Left lung (tissue), 10 donors: ENCODE measurements around the gene PSPN. TPM values are rescaled to one million over a fixed set of nuclear protein-coding genes. Genes with fewer than 3 reads are reported as not detected.
"Not testable (repeated sequence)": the region's sequence is repeated elsewhere in the genome, so short reads cannot be mapped to it uniquely, and the experiment has no call there.

Source experiments
- ATAC-seq: fragments of 200-7000 bp; cut with Tn5 transposase; one replicate; pipeline ENCODE4 v1.9.1; 2020; ENCODE audit warnings: moderate library complexity
- DNase-seq, 4 donors: peaks; one replicate each; pipeline ENCODE4 v3.0.0-alpha.2; 2013 to 2020
- H3K27ac ChIP-seq, 2 donors: fragments of 200-600 bp; sonication (generic) in 1 of 2; one replicate each; pipeline versions ENCODE4 v1.5.0 to v1.8.0; 2020 to 2021
- H3K27me3 ChIP-seq, 2 donors: fragments of 200-600 bp; sonication (generic) in 1 of 2; one replicate each; pipeline versions ENCODE4 v1.5.0 to v1.8.0; 2020 to 2021
- H3K36me3 ChIP-seq, 2 donors: fragments of 200-600 bp; sonication (generic) in 1 of 2; one replicate each; pipeline versions ENCODE4 v1.5.0 to v1.8.0; 2020 to 2021
- H3K4me1 ChIP-seq, 2 donors: fragments of 200-600 bp; one replicate each; pipeline ENCODE4 v1.8.0; 2021
- H3K4me3 ChIP-seq, 2 donors: fragments of 200-600 bp; sonication (generic) in 1 of 2; one replicate each; pipeline versions ENCODE4 v1.5.0 to v1.8.0; 2020 to 2021; ENCODE audit warnings: mild to moderate bottlenecking in 1 of 2
- H3K9me3 ChIP-seq, 2 donors: fragments of 200-600 bp; sonication (generic) in 1 of 2; one replicate each; pipeline versions ENCODE4 v1.5.0 to v1.8.0; 2020 to 2021
- CTCF ChIP-seq, 2 donors: fragments of 200-600 bp; sonication (generic) in 1 of 2; IDR thresholded peaks; one replicate each; pipeline versions ENCODE4 v1.5.0 to v1.8.0; 2021; ENCODE audit warnings: antibody characterized with exemption in 2 of 2
- intact Hi-C, 2 donors: fragments of 100-400 bp; cut with DNase I; formaldehyde crosslinking; loops; one replicate each; pipeline versions ENCODE4 v1.11.2 to v1.14.2; 2022
- polyA plus RNA-seq, 6 donors: library from polyadenylated mRNA; unstranded; fragments of 120-200 nt; gene quantifications; one replicate each; pipeline ENCODE4 v1.2.1, GENCODE V29; 2013; ENCODE audit not compliant: insufficient read length in 6 of 6
- total RNA-seq, 2 donors: library from RNA; stranded (reverse); fragmentation: NEBNext Ultra II Directional; extraction: Animal tissue kit (Norgen Biotek cat#: 25700); gene quantifications; one replicate each; pipeline ENCODE4 v1.2.1, GENCODE V29; 2021
- donor health status: DM: no; HTN: yes; CAD: no.
- donor health status: DM: no; HTN: no; CAD: no.

PSPN gene
- total and polyA plus RNA-seq, 8 donors = 1.8 to 2.7 (median 2.3) TPM

- no peak for TF ChIP-seq CTCF (IDR thresholded peaks at IDR 0.05)
- no peak for ATAC-seq
- Histone ChIP-seq H3K9me3 (no peaks in the 10 kb centered on the region), H3K4me1 (peaks cover 10 to 19% of the 10 kb centered on the region in 2 donors), H3K27me3 (no peaks in the 10 kb centered on the region), H3K4me3 (no peak overlapping the region), H3K36me3 (peaks cover 0 to 15% of the 10 kb centered on the region in 2 donors), H3K27ac (no peak overlapping the region)
- intact Hi-C loops = no loop called here
- no peak for DNase-seq
Measured at GRCh38 chr19:6359568-6360341, 16.0 kb downstream of the PSPN start.

- Histone ChIP-seq H3K27me3 (no peaks in the 10 kb centered on the region), H3K9me3 (no peaks in the 10 kb centered on the region), H3K27ac (no peak overlapping the region), H3K4me1 (peaks cover 8 to 11% of the 10 kb centered on the region in 2 donors), H3K4me3 (no peak overlapping the region), H3K36me3 (no peaks in the 10 kb centered on the region)
- intact Hi-C loops = no loop called here
- DNase-seq (no peak), ATAC-seq (peak; percentile 5)
- no peak for TF ChIP-seq CTCF (IDR thresholded peaks at IDR 0.05)
Measured at GRCh38 chr19:6358003-6358402, 17.7 kb downstream of the PSPN start.

- peaks cover under 1 to 2% of the 10 kb centered on the region in 2 donors for H3K4me1 ChIP-seq
- no peaks in the 10 kb centered on the region for H3K9me3 ChIP-seq
- no peaks in the 10 kb centered on the region for H3K27me3 ChIP-seq
- intact Hi-C loops = no loop called here
- no peak overlapping the region for H3K27ac ChIP-seq
- DNase-seq (no peak), ATAC-seq (no peak)
- H3K4me3 ChIP-seq = no peak overlapping the region
- TF ChIP-seq CTCF (IDR thresholded peaks at IDR 0.05) = no peak
- no peaks in the 10 kb centered on the region for H3K36me3 ChIP-seq
Measured at GRCh38 chr19:6357174-6357573, 18.6 kb downstream of the PSPN start.

GRCh38 chr19:6355321-6356040 is 20.3 kb downstream of the PSPN start:
- H3K4me3 ChIP-seq, H3K4me1 ChIP-seq, H3K9me3 ChIP-seq, H3K36me3 ChIP-seq, H3K27ac ChIP-seq, H3K27me3 ChIP-seq, DNase-seq, ATAC-seq, intact Hi-C loops: not testable (repeated sequence)

- ATAC-seq (no peak), DNase-seq (peak in 1 of 4 donors; percentile 1)
- Histone ChIP-seq H3K4me1 (no peaks in the 10 kb centered on the region), H3K27ac (no peak overlapping the region), H3K9me3 (no peaks in the 10 kb centered on the region), H3K36me3 (no peaks in the 10 kb centered on the region), H3K4me3 (no peak overlapping the region), H3K27me3 (no peaks in the 10 kb centered on the region)
- peak; percentile 10 to 13 for TF ChIP-seq CTCF (IDR thresholded peaks at IDR 0.05)
- intact Hi-C loops = no loop called here
Measured at GRCh38 chr19:6354098-6354674, 21.5 kb downstream of the PSPN start.
